COLO829 (cell line): ENCODE results near the gene SCCPDH.
"Not testable (repeated sequence)": the region's sequence is repeated elsewhere in the genome, so short reads cannot be mapped to it uniquely, and the experiment has no call there.

Source experiments
- DNase-seq: peaks from one replicate; pipeline ENCODE4 v3.0.0; 2012; ENCODE audit warnings: low spot score

SCCPDH gene

DNA sequence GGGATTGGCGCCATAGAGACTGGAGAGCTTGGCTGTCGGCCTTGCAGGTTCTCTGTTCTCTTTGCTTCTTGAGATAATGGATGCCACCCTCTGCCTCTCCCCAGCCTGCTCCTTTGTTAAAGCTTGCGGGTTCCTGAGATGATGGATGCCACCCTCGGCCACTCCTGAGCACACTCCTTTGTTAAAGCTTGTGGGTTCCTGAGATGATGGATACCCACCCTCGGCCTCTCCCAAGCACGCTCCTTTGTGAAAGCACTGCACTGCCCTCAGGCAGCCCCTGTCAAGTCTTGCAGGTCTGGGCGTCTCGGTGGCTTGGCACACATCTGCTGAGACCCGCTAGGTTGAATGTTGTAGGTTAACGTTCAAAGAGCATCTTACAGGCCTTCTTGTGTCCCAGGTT is 76.5 kb downstream of the SCCPDH start:
- no peak for DNase-seq

DNA sequence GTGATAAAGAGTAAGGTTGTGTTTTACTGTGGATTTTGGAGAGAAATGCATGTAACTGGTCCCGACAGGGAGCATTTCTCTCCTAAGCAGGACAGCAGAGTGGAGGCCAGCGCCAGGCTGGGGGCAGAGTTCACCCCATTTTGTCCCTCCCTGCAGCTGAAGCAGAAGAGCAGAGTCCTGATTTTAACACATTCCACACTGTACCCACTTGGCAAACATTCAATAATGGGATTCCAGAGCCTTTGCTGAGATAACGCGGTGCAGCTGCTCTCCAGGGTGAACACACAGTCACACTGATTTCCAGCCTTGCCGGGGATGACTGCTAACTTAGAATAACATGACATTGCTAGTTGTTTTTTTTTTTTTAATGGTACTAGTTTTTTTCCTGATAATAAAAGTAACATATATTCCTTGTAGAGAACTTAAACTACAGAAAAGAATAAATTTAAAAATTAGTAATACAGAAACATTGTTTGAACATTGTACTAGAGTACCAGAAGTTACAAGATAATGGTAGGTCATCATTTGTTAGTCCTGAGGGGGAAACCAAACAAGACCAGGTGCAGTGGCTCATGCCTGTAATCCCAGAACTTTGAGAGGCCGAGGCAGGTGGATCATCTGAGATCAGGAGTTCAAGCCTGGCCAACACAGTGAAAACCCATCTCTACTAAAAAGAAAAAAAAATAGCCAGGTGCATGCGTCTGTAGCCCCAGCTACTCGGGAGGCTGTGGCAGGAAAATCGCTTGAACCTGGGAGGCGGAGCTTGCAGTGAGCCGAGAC is 77.2 kb downstream of the SCCPDH start:
- no peak for DNase-seq

DNA sequence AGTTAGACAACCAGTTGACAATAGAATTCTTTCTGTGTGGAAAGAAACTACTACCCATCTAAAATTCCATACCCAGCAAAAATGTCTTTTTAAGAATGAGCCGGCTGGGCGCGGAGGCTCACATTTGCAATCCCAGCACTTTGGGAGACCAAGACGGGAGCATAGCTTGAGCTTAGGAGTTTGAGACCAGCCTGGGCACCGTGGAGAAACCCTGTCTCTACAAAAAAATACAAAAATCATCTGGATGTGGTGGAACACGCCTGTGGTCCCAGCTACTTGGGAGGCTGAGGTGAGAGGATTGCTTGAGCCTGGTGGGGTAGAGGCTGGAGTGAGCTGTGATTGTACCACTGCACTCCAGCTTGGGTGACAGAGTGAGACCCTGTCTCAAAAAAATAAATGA is 79.2 kb downstream of the SCCPDH start:
- no peak for DNase-seq

DNA sequence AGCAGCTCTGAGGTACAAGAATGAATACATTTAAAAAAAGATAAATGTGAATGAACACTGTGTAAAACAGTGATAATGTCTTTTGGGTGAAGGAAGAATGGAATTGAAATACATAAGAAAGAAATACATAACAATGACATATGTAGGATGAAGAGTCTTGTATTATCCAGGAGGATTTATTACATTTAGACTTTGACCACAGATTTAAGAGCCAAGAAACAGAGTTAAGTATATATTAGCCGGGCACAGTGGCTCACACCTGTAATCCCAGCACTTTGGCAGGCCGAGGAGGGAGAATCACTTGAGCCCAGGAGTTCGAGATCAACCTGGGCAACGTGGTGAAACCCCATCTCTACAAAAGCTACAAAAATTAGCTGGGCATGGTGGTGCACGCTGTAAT is 79.7 kb downstream of the SCCPDH start:
- DNase-seq, result no peak

DNA sequence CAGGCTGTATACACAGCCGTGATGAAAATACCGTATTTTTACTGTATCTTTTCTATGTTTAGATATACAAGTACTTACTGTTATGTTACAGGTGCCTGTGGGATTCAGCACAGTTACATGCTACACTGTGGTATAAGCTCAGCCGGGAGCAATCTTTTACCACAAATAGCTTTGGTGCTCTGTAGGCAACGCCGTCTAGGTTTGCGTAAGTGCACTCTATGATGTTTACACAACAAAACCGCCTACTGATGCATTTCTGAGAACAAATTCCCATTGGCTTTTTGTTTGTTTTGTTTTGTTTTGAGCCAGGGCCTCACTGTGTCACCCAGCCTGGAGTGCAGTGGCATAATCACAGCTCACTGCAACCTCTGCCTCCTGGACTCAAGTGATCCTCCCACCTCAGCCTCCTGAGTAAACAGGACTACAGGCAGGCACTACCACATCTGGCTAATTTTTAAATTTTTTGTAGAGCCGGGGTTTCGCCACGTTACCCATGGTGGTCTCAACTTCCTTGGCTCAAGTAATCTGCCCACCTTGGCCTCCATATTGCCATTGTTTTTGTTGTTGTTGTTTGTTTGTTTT is 81.0 kb downstream of the SCCPDH start:
- DNase-seq, result no peak

DNA sequence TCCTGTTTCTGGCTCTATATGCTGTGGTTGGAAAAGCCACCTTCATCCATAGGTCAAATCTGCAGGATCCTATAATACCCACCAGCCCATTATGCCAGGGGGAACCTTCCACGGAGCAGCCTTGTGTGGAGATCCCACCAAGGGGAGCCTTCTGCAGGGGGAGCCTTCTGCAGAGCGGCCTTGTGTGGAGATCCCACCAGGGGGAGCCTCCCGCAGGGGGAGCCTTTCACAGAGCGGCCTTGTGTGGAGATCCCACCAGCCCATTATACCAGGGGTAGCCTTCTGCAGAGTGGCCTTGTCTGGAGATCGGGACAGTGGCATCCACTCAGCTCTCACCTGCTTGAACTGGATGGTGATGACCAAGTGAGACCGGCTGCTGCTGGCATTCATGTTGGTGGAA is 85.3 kb downstream of the SCCPDH start:
- no peak for DNase-seq

DNA sequence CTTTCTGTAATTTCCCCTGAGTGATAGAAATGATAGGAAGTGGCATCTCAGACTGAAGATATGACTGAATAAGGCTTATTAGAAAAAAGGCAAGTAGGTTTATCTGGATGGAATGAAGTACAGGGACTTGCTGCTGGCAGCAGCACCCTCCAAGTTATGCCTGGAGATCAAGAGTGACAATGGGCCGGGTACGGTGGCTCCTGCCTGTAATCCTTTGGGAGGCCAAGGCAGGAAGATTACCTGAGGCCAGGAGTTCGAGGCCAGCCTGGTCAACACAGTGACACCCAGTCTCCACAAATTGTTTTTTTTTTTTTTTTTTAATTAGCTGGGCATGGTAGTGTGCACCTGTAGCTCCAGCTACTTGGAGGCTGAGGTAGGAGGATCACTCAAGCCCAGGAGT is 87.8 kb downstream of the SCCPDH start:
- no peak for DNase-seq

DNA sequence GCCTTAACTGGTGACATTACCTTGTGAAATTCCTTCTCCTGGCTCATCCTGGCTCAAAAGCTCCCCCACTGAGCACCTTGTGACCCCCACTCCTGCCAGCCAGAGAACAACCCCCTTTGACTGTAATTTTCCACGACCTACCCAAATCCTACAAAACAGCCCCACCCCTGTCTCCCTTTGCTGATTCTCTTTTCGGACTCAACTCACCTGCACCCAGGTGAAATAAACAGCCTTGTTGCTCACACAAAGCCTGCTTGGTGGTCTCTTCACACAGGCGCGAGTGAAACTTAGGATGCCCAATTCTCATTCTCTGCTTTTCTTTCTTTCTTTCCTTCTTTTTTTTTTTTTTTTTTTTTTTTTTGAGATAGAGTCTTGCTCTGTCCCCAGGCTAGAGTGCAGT is 89.1 kb downstream of the SCCPDH start:
- not testable (repeated sequence) for DNase-seq

DNA sequence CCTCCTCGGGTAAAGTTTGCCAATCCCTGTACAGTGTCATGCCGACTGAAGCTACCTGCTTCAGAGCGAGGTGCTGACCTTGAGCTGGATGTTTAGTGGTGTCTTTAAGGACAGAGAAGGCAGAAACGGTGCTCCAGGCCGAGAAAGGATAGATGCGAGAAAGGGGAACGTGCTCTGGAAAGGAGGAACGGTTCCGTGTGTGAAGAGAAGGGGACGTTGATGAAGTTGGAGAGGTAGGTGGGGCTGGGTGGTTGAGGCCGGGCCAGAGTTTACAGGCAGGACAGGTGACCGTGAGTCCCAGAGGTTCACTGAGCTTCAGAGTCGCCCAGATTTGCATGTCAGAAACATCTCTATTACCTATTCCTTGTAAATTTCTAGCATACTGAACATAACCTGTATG is 90.7 kb downstream of the SCCPDH start:
- no peak for DNase-seq

DNA sequence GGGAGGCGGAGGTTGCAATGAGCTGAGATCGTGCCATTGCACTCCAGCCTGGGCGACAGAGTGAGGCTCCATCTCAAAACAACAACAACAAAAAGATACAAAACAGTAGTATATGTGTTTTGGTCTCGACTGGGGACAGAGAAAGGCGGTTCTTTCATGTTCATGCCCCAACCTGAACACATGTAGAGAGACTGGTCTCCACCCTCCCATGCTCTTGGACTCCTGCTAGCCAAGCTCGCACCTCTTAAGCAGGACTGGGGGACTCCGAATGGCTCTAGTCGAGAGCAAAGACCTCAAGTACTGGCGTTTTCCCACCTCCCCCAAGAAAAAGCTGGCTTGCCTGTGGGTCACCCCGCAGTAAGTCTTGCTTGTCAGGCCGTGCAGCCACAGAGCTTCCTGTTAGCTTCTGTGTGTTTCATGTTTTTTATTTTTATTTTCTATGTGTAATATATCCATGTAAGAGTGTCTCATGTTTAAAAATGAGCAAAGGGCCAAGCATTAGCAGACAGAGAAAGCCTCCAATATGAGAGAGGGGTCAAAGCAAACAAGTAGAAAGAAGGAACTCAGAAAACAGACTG is 91.6 kb downstream of the SCCPDH start:
- no peak for DNase-seq
